Keratinocyte (primary cell): ENCODE results near the gene ACER3.
"Not testable (repeated sequence)": the region's sequence is repeated elsewhere in the genome, so short reads cannot be mapped to it uniquely, and the experiment has no call there.

Experiments used
- CTCF ChIP-seq, 3 experiments: IDR thresholded peaks in 1 of 3; conservative IDR thresholded peaks in 1 of 3; optimal IDR thresholded peaks in 1 of 3; 2 replicates in 2 of 3; 3 replicates in 1 of 3; pipeline versions ENCODE3 to v1.5.1; 2011; ENCODE audit warnings: low read length in 3 of 3, mild to moderate bottlenecking in 3 of 3, moderate library complexity in 2 of 3, control low read depth in 1 of 3, inconsistent platforms in 1 of 3; ENCODE audit not compliant: insufficient read depth in 2 of 3; ENCODE audit errors: extremely low read depth in 1 of 3
- EZH2 ChIP-seq: IDR thresholded peaks from one replicate; pipeline ENCODE4 v1.6.1; 2012; ENCODE audit warnings: inconsistent platforms, mild to moderate bottlenecking, low read length, moderate library complexity

- TF ChIP-seq CTCF (optimal IDR thresholded peaks at IDR 0.05 in 1 of 3, IDR thresholded peaks at IDR 0.05 in 1 of 3, conservative IDR thresholded peaks at IDR 0.05 in 1 of 3; ENCODE audit: extremely low read depth in 1 of 3, insufficient read depth in 2 of 3, low read length in 3 of 3); EZH2: not testable (repeated sequence)
Measured at GRCh38 chr11:76821396-76821795, 39.3 kb upstream of the ACER3 start.
